ENCODE data around the gene NKD1.

Gene NKD1

DNA sequence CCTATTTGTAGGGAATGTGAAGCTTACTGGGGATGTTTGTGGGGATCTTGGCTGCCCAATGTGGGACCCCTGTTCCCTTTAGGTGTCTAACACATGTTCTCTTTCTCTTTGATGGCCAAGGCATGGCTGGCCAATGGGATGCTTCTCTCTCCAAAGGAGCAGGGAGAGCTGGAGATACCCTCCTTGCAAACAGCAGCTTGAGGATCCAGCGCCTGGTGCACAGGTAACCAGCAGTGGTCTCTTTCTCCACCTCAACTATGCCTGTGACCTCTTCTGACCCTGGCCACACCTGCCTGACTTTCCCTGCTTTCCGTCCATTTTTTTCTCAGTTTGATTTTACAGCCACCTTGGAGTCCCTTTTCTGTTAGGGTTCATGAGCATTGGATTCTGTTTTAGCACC is 16.8 kb upstream of the NKD1 start:
- no peak overlapping the region for H3K4me3 ChIP-seq (ENCODE audit: control insufficient read depth, low read depth, low read length)
- TF ChIP-seq, protein P1, sequence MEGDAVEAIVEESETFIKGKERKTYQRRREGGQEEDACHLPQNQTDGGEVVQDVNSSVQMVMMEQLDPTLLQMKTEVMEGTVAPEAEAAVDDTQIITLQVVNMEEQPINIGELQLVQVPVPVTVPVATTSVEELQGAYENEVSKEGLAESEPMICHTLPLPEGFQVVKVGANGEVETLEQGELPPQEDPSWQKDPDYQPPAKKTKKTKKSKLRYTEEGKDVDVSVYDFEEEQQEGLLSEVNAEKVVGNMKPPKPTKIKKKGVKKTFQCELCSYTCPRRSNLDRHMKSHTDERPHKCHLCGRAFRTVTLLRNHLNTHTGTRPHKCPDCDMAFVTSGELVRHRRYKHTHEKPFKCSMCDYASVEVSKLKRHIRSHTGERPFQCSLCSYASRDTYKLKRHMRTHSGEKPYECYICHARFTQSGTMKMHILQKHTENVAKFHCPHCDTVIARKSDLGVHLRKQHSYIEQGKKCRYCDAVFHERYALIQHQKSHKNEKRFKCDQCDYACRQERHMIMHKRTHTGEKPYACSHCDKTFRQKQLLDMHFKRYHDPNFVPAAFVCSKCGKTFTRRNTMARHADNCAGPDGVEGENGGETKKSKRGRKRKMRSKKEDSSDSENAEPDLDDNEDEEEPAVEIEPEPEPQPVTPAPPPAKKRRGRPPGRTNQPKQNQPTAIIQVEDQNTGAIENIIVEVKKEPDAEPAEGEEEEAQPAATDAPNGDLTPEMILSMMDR (IDR thresholded peaks at IDR 0.05; ENCODE audit: control insufficient read depth, insufficient read depth, low read depth, low read length, missing control alignments) = no peak
- no peak for DNase-seq (ENCODE audit: low read depth)

DNA sequence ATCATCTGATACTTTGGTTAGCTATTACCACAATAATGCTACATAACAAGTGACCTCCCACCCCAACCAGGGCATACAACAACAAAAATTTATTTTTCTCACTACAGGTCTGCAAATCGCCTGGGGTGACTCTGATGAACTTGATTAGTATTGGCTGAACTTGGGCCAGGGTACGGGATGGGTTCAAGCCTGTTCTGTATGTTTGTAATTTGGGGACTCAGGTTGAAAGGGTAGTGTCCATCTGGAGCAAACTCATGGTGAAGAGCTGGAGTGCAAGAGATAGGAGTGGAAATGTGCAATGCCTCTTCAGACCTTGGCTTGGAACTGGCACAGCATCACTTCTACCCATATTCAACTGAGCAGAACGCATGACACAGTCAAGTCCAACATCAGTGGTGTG is 16.3 kb upstream of the NKD1 start:
- TF ChIP-seq, protein P1 (IDR thresholded peaks at IDR 0.05; ENCODE audit: control insufficient read depth, insufficient read depth, low read depth, low read length, missing control alignments) = no peak
- no peak for DNase-seq (ENCODE audit: low read depth)

DNA sequence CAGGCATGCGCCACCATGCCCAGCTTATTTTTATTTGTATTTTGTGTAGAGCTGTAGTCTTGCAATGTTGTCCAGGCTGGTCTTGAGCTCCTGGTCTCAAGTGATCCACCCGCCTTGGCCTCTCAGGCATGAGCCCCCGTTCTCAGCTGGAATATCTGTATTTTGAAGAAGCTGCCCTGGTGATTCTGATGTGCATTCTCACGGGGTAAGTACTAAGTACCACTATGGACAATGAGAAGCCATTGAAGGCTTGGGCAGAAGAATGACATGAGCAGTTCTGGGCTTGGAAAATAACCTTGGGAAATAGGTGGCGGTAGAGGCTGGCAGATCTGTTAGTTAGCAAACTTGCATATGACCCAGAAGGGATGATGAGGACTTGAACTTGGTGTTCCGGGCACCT is 15.6 kb upstream of the NKD1 start:
- TF ChIP-seq, protein P1 (IDR thresholded peaks at IDR 0.05; ENCODE audit: control insufficient read depth, insufficient read depth, low read depth, low read length, missing control alignments) = no peak
- H3K4me3 ChIP-seq (ENCODE audit: control insufficient read depth, low read depth, low read length) = no peak overlapping the region
- DNase-seq (ENCODE audit: low read depth) = no peak

More for the DNA sequence above, 16.3 kb upstream of the NKD1 start:
- no peak overlapping the region for H3K4me3 ChIP-seq (ENCODE audit: control insufficient read depth, low read depth, low read length)

DNA sequence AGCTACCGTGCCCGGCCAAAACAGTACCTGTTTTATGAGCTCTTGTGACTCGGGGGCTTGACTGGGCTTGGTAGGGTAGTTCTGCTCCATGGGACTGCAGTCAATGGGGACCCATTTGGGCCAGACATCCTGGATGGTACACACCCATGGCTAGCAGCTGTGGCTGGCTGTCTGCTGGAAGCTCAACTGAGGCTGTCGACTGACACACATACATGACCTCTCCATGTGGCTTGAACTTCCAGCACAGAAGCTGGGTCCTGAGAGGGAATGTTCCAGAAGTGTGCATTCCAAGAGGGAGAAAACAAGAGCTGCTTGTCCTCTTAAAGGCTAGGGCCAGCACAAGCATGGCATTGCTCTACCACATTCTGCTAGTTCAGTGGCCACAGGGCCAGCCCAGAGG is 14.9 kb upstream of the NKD1 start:
- TF ChIP-seq, protein P1 (IDR thresholded peaks at IDR 0.05; ENCODE audit: control insufficient read depth, insufficient read depth, low read depth, low read length, missing control alignments) = no peak
- DNase-seq (ENCODE audit: low read depth) = no peak
- H3K4me3 ChIP-seq (ENCODE audit: control insufficient read depth, low read depth, low read length) = no peak overlapping the region

DNA sequence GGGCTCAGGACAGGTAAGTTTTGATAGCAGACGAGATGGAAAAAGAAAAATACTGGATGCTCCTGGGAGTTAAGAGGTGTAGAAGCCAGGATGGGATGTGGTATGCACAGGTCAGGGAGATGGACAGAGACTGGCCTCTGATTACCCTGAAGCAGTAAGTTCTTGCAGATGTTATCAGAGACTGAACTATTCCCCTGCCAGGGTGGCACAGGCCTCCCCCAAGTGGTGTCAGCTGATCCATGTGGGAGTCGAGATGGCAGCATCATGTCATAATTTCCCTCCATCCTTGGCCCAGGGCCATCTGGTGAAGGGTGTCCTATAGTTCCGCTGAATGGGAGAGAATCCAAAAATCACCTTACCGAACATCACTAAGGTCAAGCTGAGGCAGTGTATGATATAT is 14.1 kb upstream of the NKD1 start:
- DNase-seq (ENCODE audit: low read depth) = no peak
- TF ChIP-seq, protein P1 (IDR thresholded peaks at IDR 0.05; ENCODE audit: control insufficient read depth, insufficient read depth, low read depth, low read length, missing control alignments) = no peak
- H3K4me3 ChIP-seq (ENCODE audit: control insufficient read depth, low read depth, low read length) = no peak overlapping the region

DNA sequence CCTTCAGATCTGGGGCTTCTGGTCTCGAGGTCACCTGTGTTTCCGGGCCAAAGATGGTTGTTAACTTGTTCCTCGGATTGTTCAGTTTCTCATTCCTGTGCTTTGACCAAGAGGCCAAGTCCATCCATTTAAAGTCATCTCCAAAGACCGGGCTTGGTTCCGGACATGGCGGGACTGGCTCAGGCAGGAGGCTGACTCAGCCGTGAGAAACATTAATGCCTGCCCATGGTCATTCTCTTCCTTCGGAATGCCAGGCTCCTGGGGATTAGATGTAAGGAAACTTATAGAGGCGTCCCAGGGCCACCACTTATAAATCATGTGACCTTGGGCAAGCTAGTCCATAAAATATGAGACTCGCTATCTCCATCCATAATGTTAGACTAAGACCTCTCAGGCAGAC is 13.6 kb upstream of the NKD1 start:
- H3K4me3 ChIP-seq (ENCODE audit: control insufficient read depth, low read depth, low read length) = no peak overlapping the region
- DNase-seq (ENCODE audit: low read depth) = no peak
- TF ChIP-seq, protein P1 (IDR thresholded peaks at IDR 0.05; ENCODE audit: control insufficient read depth, insufficient read depth, low read depth, low read length, missing control alignments) = no peak

DNA sequence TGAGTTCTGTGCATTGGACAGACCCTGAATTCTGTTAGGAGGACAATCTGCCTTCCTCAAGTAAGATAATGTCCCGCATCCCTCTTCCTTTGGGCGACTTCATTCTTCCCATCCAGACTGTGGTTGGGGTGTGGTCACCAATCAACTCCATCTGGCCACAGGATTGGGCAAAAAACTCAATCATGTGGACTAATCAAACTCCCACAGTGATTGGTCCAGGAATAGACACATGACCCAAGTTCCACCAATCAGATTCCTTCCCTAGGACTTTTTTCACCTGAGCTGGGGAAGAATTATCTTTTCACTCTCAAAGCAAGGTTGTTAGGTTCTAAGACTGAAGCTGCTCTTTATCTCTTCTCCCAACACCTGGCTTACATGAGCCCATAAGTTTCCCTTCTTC is 13.2 kb upstream of the NKD1 start:
- no peak for DNase-seq (ENCODE audit: low read depth)
- H3K4me3 ChIP-seq (ENCODE audit: control insufficient read depth, low read depth, low read length) = no peak overlapping the region
- TF ChIP-seq, protein P1 (IDR thresholded peaks at IDR 0.05; ENCODE audit: control insufficient read depth, insufficient read depth, low read depth, low read length, missing control alignments) = no peak

All from AG09309 (cell line).